MM.1S (cell line): ENCODE results near the gene CFAP99.

Source experiments
- DNase-seq: peaks from one replicate; pipeline ENCODE4 v3.0.0-alpha.2; 2015
- H2AFZ ChIP-seq: fragments of 300-600 bp; sonication (generic); 2 replicates; pipeline ENCODE4 v1.6.0; 2016; ENCODE audit warnings: antibody characterized with exemption, low read length
- H3F3A ChIP-seq: fragments of 300-600 bp; sonication (generic); 2 replicates; pipeline ENCODE4 v1.6.1; 2016; ENCODE audit warnings: mild to moderate bottlenecking, antibody characterized with exemption, low read length, moderate library complexity, mixed read lengths; ENCODE audit not compliant: insufficient read depth
- H3K27ac ChIP-seq: fragments of 300-600 bp; sonication (generic); 2 replicates; pipeline ENCODE4 v1.5.1; 2016; ENCODE audit warnings: mild to moderate bottlenecking, low read length
- H3K27me3 ChIP-seq: fragments of 300-600 bp; sonication (generic); replicated peaks from 2 replicates; pipeline ENCODE4 v1.6.0; 2016; ENCODE audit warnings: low read length; ENCODE audit not compliant: insufficient read depth
- H3K36me3 ChIP-seq: fragments of 300-600 bp; sonication (generic); replicated peaks from 2 replicates; pipeline ENCODE4 v1.6.1; 2016; ENCODE audit warnings: mild to moderate bottlenecking, low read length, mixed read lengths; ENCODE audit not compliant: insufficient read depth
- H3K4me1 ChIP-seq: fragments of 300-600 bp; sonication (generic); 2 replicates; pipeline ENCODE4 v1.6.1; 2016; ENCODE audit warnings: low read length, mixed read lengths
- H3K4me2 ChIP-seq: fragments of 300-600 bp; sonication (generic); 2 replicates; pipeline ENCODE4 v1.6.0; 2016; ENCODE audit warnings: low read depth, low read length
- H3K4me3 ChIP-seq: fragments of 300-600 bp; sonication (generic); 2 replicates; pipeline ENCODE4 v1.5.1; 2016; ENCODE audit warnings: low read length, mixed read lengths
- H3K79me2 ChIP-seq: fragments of 300-600 bp; sonication (generic); 2 replicates; pipeline ENCODE4 v1.6.1; 2016; ENCODE audit warnings: mixed run types, low read length, mixed read lengths
- H3K9ac ChIP-seq: fragments of 300-600 bp; sonication (generic); 2 replicates; pipeline ENCODE4 v1.6.1; 2016; ENCODE audit warnings: low read length, mixed read lengths
- H3K9me2 ChIP-seq: fragments of 300-600 bp; sonication (generic); replicated peaks from 2 replicates; pipeline ENCODE4 v1.6.1; 2016; ENCODE audit warnings: mild to moderate bottlenecking, low read length, mixed read lengths; ENCODE audit not compliant: insufficient read depth
- H3K9me3 ChIP-seq: fragments of 300-600 bp; sonication (generic); replicated peaks from 2 replicates; pipeline ENCODE4 v1.6.1; 2016; ENCODE audit warnings: mild to moderate bottlenecking, low read length, mixed read lengths; ENCODE audit not compliant: insufficient read depth
- H4K20me1 ChIP-seq: fragments of 300-600 bp; sonication (generic); 2 replicates; pipeline ENCODE4 v1.6.1; 2016; ENCODE audit warnings: mild to moderate bottlenecking, low read length, moderate library complexity, mixed read lengths; ENCODE audit not compliant: insufficient read depth
- EZH2 ChIP-seq: fragments of 300-600 bp; sonication (generic); optimal IDR thresholded peaks from 2 replicates; pipeline ENCODE3; 2017; ENCODE audit warnings: low read depth, mild to moderate bottlenecking, antibody characterized with exemption, low read length, mixed read lengths
- EZH2phosphoT487 ChIP-seq: fragments of 300-600 bp; sonication (generic); IDR thresholded peaks from 2 replicates; pipeline ENCODE4 v1.6.1; 2018; ENCODE audit warnings: antibody characterized with exemption, low read length
- TF ChIP-seq, protein P1 (sequence below): fragments of 300-600 bp; sonication (generic); IDR thresholded peaks from 2 replicates; pipeline ENCODE4 v1.5.1; 2016; ENCODE audit warnings: antibody characterized with exemption, low read length, mixed read lengths

The CFAP99 gene

DNA sequence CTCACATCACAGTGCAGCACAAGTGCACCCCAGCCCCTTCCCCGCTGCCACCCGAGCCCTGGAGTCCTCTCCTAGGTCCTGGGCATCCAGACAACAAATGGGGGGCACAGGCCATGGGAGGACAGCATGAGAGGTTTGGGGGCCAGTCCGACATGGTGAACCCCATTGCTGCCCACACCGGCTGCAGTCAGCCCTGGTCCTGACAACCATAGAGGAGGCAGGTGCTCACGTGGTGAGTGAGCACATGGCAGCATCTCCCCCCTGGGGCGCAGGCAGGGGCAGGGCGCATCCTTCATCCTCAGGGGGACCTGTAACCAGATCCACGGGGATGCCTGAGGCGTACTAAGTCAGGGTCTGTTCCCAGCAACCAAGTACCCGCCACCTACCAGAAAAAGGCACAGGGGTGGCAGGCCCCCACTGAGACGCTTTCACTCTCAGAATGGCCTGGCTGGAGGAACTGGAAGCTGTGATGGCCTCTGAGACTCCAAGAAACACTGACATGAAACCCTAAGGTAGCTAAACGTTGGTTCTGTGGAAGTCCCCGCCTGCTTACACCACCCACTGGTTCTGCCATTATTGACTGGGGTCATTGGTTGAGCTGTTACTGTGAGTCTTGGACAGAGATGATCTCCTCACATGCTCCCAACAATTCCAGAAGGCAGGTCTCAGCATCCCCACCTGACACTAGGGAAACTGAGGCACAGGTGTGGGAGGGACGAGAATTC is 6.8 kb upstream of the CFAP99 start:
- Histone ChIP-seq H4K20me1 (no peaks in the 10 kb centered on the region), H3K27ac (peak overlapping the region; percentile 99), H3K27me3 (no peaks in the 10 kb centered on the region), H3K9me3 (no peaks in the 10 kb centered on the region), H3K79me2 (peaks cover 73% of the 10 kb centered on the region), H3K4me3 (peak overlapping the region; percentile 64), H3K9ac (peak overlapping the region; percentile 91), H3F3A (peaks cover 33% of the 10 kb centered on the region), H3K4me1 (peaks cover 28% of the 10 kb centered on the region), H3K36me3 (no peaks in the 10 kb centered on the region), H2AFZ (peak overlapping the region; percentile 50), H3K9me2 (no peaks in the 10 kb centered on the region), H3K4me2 (peak overlapping the region; percentile 100)
- TF ChIP-seq, protein P1, sequence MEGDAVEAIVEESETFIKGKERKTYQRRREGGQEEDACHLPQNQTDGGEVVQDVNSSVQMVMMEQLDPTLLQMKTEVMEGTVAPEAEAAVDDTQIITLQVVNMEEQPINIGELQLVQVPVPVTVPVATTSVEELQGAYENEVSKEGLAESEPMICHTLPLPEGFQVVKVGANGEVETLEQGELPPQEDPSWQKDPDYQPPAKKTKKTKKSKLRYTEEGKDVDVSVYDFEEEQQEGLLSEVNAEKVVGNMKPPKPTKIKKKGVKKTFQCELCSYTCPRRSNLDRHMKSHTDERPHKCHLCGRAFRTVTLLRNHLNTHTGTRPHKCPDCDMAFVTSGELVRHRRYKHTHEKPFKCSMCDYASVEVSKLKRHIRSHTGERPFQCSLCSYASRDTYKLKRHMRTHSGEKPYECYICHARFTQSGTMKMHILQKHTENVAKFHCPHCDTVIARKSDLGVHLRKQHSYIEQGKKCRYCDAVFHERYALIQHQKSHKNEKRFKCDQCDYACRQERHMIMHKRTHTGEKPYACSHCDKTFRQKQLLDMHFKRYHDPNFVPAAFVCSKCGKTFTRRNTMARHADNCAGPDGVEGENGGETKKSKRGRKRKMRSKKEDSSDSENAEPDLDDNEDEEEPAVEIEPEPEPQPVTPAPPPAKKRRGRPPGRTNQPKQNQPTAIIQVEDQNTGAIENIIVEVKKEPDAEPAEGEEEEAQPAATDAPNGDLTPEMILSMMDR = no peak
- no peak for TF ChIP-seq EZH2
- TF ChIP-seq EZH2phosphoT487 = no peak
- DNase-seq = no peak

DNA sequence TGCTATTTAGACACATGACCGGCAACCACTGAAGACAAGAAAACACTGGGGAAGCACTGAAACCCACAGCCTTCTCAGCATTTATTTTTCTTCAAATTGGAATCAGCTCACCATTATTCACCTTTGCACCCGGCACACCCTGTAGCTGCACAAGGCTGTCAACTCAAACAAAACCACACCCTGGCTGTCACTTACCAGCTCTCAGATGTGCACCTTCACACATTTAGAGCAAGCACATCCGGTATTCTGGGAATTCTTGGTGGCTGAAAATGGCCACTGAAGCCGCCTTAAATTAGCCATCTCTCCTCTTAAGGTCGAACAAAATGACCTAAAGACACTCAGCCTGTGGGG is 6.2 kb upstream of the CFAP99 start:
- Histone ChIP-seq H3K4me1 (peaks cover 28% of the 10 kb centered on the region), H3K79me2 (peaks cover 77% of the 10 kb centered on the region), H3K9ac (peak overlapping the region; percentile 91), H3K4me2 (peak overlapping the region; percentile 100), H3K27ac (peak overlapping the region; percentile 99), H3K9me2 (no peaks in the 10 kb centered on the region), H3K9me3 (no peaks in the 10 kb centered on the region), H3K36me3 (no peaks in the 10 kb centered on the region), H3F3A (peaks cover 33% of the 10 kb centered on the region), H3K4me3 (peak overlapping the region; percentile 64), H2AFZ (peak overlapping the region; percentile 50), H3K27me3 (no peaks in the 10 kb centered on the region), H4K20me1 (no peaks in the 10 kb centered on the region)
- TF ChIP-seq EZH2phosphoT487 = no peak
- TF ChIP-seq, protein P1 = no peak
- TF ChIP-seq EZH2 = no peak
- peak; percentile 72 for DNase-seq

DNA sequence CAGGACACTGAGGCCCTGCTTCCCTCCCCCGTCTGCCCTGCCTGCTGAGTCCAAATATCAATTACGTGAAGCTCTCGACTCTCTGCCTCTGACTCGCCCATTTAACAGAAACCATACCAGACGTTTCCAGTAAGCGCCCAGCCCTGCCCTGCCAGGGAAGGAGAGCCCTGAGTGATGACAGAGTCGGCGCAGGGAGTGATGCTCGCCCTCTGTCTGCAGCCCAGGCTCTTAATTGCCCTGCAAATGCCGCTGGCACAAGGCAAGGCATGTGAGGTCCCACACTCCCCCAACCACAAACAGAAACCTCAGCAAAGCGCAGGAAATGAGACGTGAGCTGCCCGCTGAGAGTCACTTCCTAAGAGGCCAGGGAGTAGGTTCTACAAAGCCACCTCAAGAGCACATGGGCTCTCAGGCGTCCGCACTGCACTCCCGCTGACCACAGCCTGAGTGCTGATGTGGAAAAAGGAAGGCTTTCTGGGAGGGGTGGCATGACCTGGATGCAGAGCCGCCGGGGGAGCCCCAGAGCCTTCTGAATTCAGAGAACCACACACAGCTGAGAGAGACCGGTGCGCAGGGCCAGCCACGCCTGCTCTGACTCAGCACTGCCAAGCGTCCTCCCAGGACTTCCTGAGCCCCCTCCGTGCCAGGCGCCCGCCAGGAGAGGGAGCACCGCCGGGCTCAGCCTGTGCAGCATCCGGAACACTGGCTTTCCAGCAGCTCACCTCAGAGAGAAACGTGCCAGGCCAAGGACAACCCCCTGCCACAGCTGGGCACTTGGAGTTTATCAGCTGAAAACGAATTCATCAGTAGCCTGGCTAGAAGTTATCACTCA is 5.7 kb upstream of the CFAP99 start:
- Histone ChIP-seq H3K27me3 (no peaks in the 10 kb centered on the region), H3K36me3 (no peaks in the 10 kb centered on the region), H4K20me1 (no peaks in the 10 kb centered on the region), H3K27ac (peak overlapping the region; percentile 99), H3K4me3 (peak overlapping the region; percentile 64), H3F3A (peaks cover 33% of the 10 kb centered on the region), H3K9me2 (no peaks in the 10 kb centered on the region), H3K4me2 (peak overlapping the region; percentile 100), H3K79me2 (peaks cover 79% of the 10 kb centered on the region), H3K9me3 (no peaks in the 10 kb centered on the region), H3K9ac (peak overlapping the region; percentile 91), H2AFZ (peak overlapping the region; percentile 50), H3K4me1 (peaks cover 28% of the 10 kb centered on the region)
- peak; percentile 99 for DNase-seq
- no peak for TF ChIP-seq EZH2
- TF ChIP-seq, protein P1 = peak; percentile 46
